ENCODE data around the gene TRIM65. TPM values are rescaled to one million over a fixed set of nuclear protein-coding genes. Genes with fewer than 3 reads are reported as not detected.

TRIM65 gene
- total RNA-seq, 2 experiments from 2014 or later, result 27.5 to 28.2 TPM

DNA sequence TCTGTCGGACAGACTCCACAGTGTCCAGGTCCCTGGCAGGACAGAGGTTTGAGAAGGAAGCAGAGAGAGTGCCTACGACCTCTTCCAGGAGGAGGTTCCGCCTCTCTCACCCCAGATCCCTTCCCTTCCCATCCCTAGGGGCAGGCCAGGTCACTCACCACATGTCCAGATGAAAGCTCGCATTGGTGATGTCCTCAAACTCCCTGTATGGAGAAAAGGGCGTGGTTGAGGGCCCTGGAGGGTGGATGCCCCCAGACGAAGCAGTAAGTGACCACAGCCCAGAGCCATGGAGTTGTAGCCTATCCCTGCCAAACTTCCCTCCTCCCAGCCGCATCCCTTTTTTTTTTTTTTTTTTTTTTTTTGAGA lies 56.0 kb downstream of the TRIM65 start:
- Mint-ChIP-seq H3K4me3 (no peak overlapping the region), H3K27ac (no peak overlapping the region), H3K27me3 (no peaks in the 10 kb centered on the region), H3K36me3 (peaks cover 18% of the 10 kb centered on the region), H3K4me1 (ENCODE audit: low read depth) (peaks cover 15% of the 10 kb centered on the region), H3K9me3 (no peaks in the 10 kb centered on the region)
- POLR2A ChIA-PET, result interaction anchor here (1.2 kb wide), 1 partner anchor 63 kb away, joined by 7 read pairs; no protein-coding TSS in a partner anchor
- CTCF ChIA-PET, result interaction anchor here (1.0 to 1.4 kb wide), 4 partner anchors 11 to 77 kb away, joined by 3 to 5 read pairs (median 4); no protein-coding TSS in a partner anchor
- intact Hi-C loops (cut with micrococcal nuclease), result no loop called here
- DNase-seq, result no peak

DNA sequence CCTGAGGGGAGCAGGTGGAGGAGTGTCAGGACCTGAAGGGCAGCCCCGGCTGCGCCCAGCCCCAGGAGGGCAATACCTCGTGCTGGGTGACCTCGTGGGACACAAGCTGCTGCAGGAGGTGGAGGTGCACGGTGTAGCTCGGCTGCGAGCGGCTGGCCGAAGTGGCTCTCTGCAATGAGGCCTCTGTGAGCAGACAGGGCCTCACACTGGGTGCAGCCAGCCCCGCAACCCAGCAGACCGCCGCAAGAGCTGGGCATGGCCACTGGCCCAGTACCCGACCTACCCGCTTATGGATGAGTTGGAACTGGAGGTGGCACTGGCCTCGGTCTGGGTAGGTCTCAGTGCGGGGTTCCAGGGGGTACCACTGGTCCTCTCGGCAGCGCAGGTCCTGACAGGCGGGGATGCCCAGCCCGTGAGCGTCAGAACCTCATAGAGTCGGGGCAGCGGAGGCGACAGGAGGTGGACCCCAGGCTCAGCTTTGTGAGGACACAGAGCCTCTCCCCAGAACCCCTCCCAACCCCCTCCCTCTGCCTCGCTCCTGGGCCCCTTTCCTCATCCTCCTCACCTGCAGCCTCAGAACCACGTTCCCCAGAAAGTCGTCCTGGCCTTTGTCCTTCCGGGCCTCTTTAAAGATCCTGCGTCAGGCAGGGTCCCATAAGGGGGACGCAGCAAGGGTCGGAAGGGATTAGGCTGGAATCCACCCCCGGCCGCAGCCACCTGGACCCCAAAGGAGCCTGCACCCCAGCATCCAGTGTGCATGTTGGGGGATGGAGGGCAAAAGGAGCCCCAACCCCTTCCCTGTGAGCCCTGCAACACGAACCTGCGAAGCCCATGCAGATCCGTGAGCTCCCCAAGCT lies 56.6 kb downstream of the TRIM65 start:
- POLR2A ChIA-PET, result interaction anchor here (0.9 to 1.2 kb wide), 2 partner anchors 16 to 62 kb away, joined by 4 to 7 read pairs; no protein-coding TSS in a partner anchor
- CTCF ChIA-PET, result interaction anchor here (1.0 to 1.4 kb wide), 4 partner anchors 10 to 76 kb away, joined by 3 to 5 read pairs (median 4); no protein-coding TSS in a partner anchor
- intact Hi-C loops (cut with micrococcal nuclease), result no loop called here
- Mint-ChIP-seq H3K27me3 (no peaks in the 10 kb centered on the region), H3K4me3 (no peak overlapping the region), H3K4me1 (ENCODE audit: low read depth) (peaks cover 11% of the 10 kb centered on the region), H3K36me3 (peaks cover 16% of the 10 kb centered on the region), H3K27ac (no peak overlapping the region), H3K9me3 (no peaks in the 10 kb centered on the region)
- no peak for DNase-seq

Other genes with a start within 250 kb of the TRIM65 start
- gene RECQL5, start 229.8 kb downstream of the TRIM65 start, total RNA-seq, result 10 to 100 TPM; 27.7 to 31.3 TPM
- 10 to 100 TPM; 81.4 to 92.7 TPM for gene SAP30BP, start 229.6 kb downstream of the TRIM65 start, total RNA-seq
- gene ITGB4, start 175.5 kb downstream of the TRIM65 start, total RNA-seq, result 1 to 10 TPM in 1 of 2 experiments, under 1 TPM in 1; 0.67 to 1.1 TPM
- 10 to 100 TPM; 69.3 to 69.7 TPM for gene GALK1, start 131.8 kb downstream of the TRIM65 start, total RNA-seq
- 10 to 100 TPM; 21.8 to 24.7 TPM for gene UNK, start 112.1 kb downstream of the TRIM65 start, total RNA-seq
- gene UNC13D, start 52.5 kb downstream of the TRIM65 start, total RNA-seq, result 100 to 1,000 TPM; 135 to 139 TPM
- gene WBP2, start 41.6 kb downstream of the TRIM65 start, total RNA-seq, result 10 to 100 TPM; 79.1 to 80.6 TPM
- 10 to 100 TPM; 18.5 to 19.5 TPM for gene TRIM47, start 18.4 kb downstream of the TRIM65 start, total RNA-seq
- gene MRPL38, start 7.9 kb upstream of the TRIM65 start, total RNA-seq, result 100 to 1,000 TPM; 108 TPM
- 10 to 100 TPM; 17.2 to 18.1 TPM for gene FBF1, start 44.1 kb upstream of the TRIM65 start, total RNA-seq
- gene ACOX1, start 82.2 kb upstream of the TRIM65 start, total RNA-seq, result 10 to 100 TPM; 34.0 to 35.1 TPM
- gene TEN1, start 82.3 kb upstream of the TRIM65 start, total RNA-seq, result 10 to 100 TPM; 11.4 to 12.3 TPM
- gene CDK3, start 103.9 kb upstream of the TRIM65 start, total RNA-seq, result 1 to 10 TPM; 2.9 to 3.7 TPM
- gene EVPL, start 130.4 kb upstream of the TRIM65 start, total RNA-seq, result under 1 TPM in 1 of 2 experiments, not detected in 1; 0.02 TPM
- 100 to 1,000 TPM; 142 to 148 TPM for gene SRP68, start 175.6 kb upstream of the TRIM65 start, total RNA-seq
- gene GALR2, start 177.8 kb upstream of the TRIM65 start, total RNA-seq, result 1 to 10 TPM; 3.5 to 4.8 TPM
- 1 to 10 TPM; 4.9 to 5.1 TPM for gene ZACN, start 182.2 kb upstream of the TRIM65 start, total RNA-seq
- 10 to 100 TPM; 63.3 to 66.0 TPM for gene EXOC7, start 206.8 kb upstream of the TRIM65 start, total RNA-seq
- gene FOXJ1, start 244.3 kb upstream of the TRIM65 start, total RNA-seq, result under 1 TPM; 0.22 to 0.29 TPM

All from activated CD4-positive, alpha-beta memory T cell treated with anti-CD3 and anti-CD28 coated beads for 36 hours (primary cell).